ENCODE data around the gene FAAP100. TPM values are rescaled to one million over a fixed set of nuclear protein-coding genes. Genes with fewer than 3 reads are reported as not detected.

The FAAP100 gene
- total RNA-seq, 6 experiments from 2014 or later: 13.1 to 17.1 (median 15.2) TPM

DNA sequence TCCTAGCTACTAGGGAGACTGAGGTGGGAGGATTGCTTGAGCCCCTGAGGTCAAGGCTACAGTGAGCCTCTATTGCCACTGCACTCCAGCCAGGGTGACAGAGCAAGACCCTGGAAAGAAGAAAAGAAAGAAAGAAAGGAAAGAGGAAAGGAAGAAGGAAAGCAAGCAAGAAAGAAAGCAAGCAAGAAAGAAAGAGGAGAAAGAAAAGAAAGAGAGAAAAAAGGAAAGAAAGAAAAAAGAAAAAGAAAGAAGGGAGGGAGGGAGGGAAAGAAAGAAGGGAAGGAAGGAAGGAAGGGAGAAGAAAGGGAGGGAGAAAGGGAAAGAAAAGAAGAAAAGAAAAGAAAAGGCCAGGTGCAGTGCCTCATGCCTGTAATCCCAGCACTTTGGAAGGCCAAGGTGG lies 48.5 kb downstream of the FAAP100 start:
- Histone ChIP-seq H3K36me3 (no peaks in the 10 kb centered on the region), H3K4me3 (no peak overlapping the region), H3K9me3 (no peaks in the 10 kb centered on the region), H3K27me3 (no peaks in the 10 kb centered on the region), H3K27ac (no peak overlapping the region), H3K4me1 (no peaks in the 10 kb centered on the region)
- DNase-seq: no peak
- intact Hi-C loops (cut with DNase I): no loop called here
- TF ChIP-seq CTCF (IDR thresholded peaks at IDR 0.05): no peak
- TF ChIP-seq POLR2A (IDR thresholded peaks at IDR 0.05): no peak
- no peak for ATAC-seq

DNA sequence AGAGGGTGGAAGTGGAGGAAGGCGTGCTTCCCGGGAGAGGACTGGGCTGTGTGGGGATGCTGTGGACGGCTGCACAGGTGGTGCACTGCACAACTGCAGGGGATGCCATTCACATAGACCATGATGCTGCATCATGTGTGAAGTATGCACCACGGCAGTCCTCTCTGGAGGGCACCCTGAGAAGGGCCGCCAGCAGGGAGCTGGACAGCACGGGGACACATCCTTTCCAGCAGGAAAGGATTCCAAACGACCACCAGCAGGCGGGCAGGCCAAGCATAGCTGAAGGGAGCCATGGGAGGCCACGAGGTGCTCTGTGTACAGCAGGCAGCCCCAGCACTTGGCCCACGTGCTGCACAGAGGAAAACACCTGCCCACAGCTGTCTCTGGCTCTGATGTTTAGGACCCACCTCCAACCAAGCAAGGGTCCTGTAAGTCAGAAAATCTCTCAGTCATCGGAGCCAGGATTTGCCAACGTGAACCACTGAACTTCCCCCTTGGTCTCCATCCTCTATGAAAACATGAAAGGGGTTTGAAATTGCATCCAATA lies 49.6 kb downstream of the FAAP100 start:
- Histone ChIP-seq H3K4me1 (no peaks in the 10 kb centered on the region), H3K27ac (no peak overlapping the region), H3K4me3 (no peak overlapping the region), H3K27me3 (no peaks in the 10 kb centered on the region), H3K9me3 (no peaks in the 10 kb centered on the region), H3K36me3 (no peaks in the 10 kb centered on the region)
- intact Hi-C loops (cut with DNase I): no loop called here
- TF ChIP-seq POLR2A (IDR thresholded peaks at IDR 0.05) (no peak), CTCF (IDR thresholded peaks at IDR 0.05) (no peak)
- no peak for DNase-seq
- 48% methylated on average over 3 of the region's 12 CpGs for WGBS (ENCODE audit: insufficient coverage, low coverage, low lambda C conversion rate, missing lambda C conversion rate)
- ATAC-seq: peak in 1 of 4 donors; percentile 35

DNA sequence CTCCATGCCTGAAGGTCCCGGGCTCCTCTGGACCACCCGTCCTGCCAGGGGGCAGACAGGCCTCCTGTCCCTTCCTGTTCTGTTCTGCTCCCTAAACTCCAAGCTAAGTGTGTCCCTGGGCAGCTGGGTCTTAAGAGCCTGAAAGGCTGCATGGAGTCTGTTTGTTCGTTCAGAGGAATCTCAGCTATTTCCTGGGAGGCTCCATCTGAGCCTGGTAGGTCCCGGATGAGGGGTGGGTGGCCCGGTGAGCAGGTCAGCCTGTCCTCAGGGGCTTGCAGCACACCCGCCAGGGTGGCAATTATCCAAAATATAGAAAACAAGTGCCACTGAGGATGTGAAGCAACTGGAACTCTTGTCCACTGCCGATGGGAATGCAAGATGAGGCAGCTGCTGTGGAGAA lies 52.1 kb downstream of the FAAP100 start:
- DNase-seq (no peak), ATAC-seq (peak in 1 of 4 donors; percentile 9)
- Histone ChIP-seq H3K4me3 (no peak overlapping the region), H3K36me3 (no peaks in the 10 kb centered on the region), H3K4me1 (no peaks in the 10 kb centered on the region), H3K9me3 (no peaks in the 10 kb centered on the region), H3K27ac (no peak overlapping the region), H3K27me3 (no peaks in the 10 kb centered on the region)
- intact Hi-C loops (cut with DNase I): no loop called here
- 67% methylated on average over 1 of the region's 7 CpGs for WGBS (ENCODE audit: insufficient coverage, low coverage, low lambda C conversion rate, missing lambda C conversion rate)
- no peak for TF ChIP-seq CTCF (IDR thresholded peaks at IDR 0.05)
- no peak for TF ChIP-seq POLR2A (IDR thresholded peaks at IDR 0.05)

- Histone ChIP-seq H3K4me1 (no peaks in the 10 kb centered on the region), H3K27me3 (no peaks in the 10 kb centered on the region), H3K4me3 (no peak overlapping the region), H3K27ac (no peak overlapping the region), H3K9me3 (no peaks in the 10 kb centered on the region), H3K36me3 (no peaks in the 10 kb centered on the region)
- WGBS (ENCODE audit: insufficient coverage, low coverage, low lambda C conversion rate, missing lambda C conversion rate): no CpG with 5 or more reads among the region's 12 CpGs
- intact Hi-C loops (cut with DNase I): no loop called here
- no peak for TF ChIP-seq CTCF (IDR thresholded peaks at IDR 0.05)
- no peak for TF ChIP-seq POLR2A (IDR thresholded peaks at IDR 0.05)
- no peak for DNase-seq
- ATAC-seq: peak in 1 of 4 donors; percentile 41
Measured at GRCh38 chr17:81499601-81499970, 52.6 kb downstream of the FAAP100 start.

Measured in right lobe of liver (tissue), 6 donors.